CMK (cell line): Measurements from ENCODE around the gene TSNAX.
"Not testable (repeated sequence)": the region's sequence is repeated elsewhere in the genome, so short reads cannot be mapped to it uniquely, and the experiment has no call there.

Experiments
- DNase-seq: peaks from one replicate; pipeline ENCODE4 v3.0.0-alpha.2; 2010; ENCODE audit warnings: low read depth

Gene TSNAX

GRCh38 chr1:231528172-231529029 is at the start of gene TSNAX:
Gene TSNAX, plus strand, starts transcription at chr1:231528669. Its CDS starts 142 bp downstream, at chr1:231528811.
- peak; percentile 87 for DNase-seq

DNA sequence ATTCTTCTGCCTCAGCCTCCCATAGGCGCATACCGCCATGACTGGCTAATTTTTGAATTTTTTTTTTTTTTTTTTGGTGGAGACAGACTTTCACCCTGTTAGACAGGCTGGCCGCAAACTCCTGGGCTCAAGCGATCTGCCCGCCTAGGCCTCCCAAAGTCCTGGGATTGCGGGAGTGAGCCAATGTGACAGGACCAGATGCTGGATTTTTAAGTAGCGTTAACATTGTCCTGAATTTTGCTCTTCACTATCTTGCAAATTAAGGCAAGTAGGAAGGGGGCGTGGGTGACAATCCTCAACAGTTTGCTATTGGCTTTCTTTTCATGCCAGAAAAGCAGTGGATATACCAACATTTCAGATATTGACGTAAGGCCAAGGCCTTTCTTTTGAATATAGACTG is 49.7 kb upstream of the TSNAX start:
- no peak for DNase-seq

GRCh38 chr1:231480008-231480407 is 48.5 kb upstream of the TSNAX start:
- no peak for DNase-seq

DNA sequence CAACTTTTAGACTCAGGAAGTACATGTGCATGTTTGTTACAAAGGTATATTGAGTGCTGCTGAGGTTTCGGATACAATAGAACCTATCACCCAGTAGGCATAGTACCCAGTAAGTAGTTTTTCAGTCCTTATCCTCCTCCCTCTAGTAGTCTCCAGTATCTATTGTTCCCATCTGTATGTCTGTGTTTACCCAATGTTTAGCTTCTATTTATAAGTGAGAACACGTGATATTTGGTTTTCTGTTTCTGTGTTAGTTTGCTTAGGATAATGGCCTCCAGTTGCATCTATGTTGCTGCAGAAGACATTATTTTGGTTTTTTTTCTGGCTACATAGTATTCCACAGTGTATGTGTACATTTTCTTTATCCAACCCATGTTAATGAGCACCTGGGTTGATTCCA is 47.2 kb upstream of the TSNAX start:
- DNase-seq = no peak

- DNase-seq = no peak
Measured at GRCh38 chr1:231485029-231485784, 43.3 kb upstream of the TSNAX start.

GRCh38 chr1:231487019-231487418 is 41.5 kb upstream of the TSNAX start:
- DNase-seq = no peak

DNA sequence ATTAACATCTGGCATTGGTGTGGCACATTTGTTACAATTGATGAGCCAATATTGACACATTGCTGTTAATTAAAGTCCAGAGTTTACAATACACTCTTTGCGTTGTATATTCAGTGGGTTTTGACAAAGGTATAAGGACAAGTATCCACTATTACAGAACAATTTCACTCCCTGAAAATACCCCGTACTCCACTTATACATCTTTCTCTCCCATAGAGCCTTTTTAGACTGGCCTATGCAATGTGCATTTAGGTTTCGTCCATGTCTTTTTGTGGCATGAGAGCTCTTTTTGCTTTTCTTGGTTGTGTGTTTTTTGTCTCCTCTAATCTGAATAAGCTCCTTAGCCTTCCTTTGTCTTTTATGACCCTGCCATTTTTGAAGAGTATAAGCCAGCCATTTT is 40.6 kb upstream of the TSNAX start:
- no peak for DNase-seq

DNA sequence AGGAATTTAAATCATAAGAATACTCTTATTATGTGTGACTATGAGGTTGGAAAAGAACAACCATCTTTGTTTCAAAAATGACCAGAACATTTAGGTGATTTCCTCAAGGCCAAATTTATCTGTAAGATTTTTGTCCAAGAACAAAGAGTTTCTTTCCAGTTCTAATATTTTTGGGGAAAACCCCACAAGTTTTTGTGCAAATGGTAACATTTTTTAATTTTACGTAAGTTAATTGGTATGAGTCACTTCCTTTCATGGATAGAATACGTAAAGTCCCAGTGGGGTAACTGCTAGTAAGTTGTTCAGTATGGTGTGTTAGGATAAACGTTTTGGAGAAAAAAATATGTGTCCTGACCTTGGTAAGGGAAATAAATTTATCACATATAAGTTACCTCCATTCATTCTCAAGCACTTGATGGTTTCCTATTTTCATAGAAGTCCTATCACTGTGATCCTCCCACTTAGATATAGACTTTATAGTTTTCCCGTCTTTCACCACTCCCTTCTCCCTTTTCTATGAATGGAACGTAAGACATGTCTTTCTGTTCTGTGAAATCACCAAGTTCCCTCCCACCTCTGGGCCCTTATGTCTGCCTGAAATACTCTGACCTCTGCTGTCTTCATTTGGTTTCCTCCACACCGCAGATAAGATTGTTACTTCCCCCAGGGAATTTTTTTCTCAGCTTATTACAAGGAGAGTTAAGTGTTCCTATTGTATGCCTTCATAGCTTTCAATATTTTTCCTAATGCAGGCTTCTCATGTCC is 34.9 kb upstream of the TSNAX start:
- no peak for DNase-seq

DNA sequence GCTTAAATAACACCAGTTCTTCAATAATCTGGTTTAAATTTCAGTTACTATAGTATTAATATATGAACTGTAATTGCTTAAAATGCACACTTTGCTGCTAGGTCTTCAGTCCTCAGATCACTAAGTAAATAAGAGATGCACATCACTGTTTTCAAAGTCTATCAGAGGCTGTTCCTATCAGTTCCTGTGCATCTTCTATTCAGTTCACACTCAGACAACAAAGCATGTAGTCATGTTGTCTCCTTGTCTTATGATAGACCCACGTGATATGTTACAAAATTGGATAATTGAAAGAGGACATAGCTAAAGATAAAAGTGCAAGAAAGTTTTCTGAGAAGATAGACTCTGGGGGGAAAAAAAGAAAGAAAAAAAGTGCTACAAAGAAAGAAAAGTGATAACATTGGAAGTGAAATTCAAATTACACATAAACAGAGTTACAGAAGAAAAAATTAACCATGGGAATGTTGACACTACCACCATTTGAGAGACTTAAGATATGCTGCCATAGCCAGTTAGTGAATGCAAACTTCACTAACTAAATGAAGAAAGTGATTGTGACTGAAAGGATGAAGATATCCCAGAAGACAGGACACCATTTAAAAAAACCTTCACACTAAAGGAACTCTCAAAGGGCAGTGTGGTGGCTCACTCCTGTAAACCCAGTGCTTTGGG is 33.9 kb upstream of the TSNAX start:
- DNase-seq = no peak

DNA sequence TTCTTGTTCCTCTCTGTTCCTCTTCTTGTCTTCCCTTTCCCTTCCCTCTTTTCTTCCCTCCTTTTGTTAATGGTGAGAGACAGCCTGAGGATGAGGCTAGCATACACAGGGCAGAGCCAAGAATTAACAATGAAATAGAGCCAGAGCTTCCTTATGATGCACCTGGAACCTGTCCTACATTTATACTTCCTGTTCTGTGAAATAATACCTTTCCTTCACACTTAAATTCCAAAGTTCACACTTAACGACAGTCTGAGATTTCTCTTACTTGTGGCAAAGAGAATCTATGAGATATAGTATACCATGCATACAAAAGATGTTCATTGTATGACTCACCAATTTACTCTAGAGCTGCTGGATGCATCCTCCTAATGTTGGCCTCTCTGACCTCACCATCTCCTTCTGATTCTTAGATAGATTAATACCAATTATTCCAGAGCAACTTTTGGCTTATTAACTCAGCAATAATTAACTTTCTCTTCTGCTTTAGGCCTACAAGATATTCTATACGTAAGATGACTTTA is 30.8 kb upstream of the TSNAX start:
- no peak for DNase-seq

- no peak for DNase-seq
Measured at GRCh38 chr1:231499148-231499763, 29.2 kb upstream of the TSNAX start.

GRCh38 chr1:231500666-231501065 is 27.8 kb upstream of the TSNAX start:
- no peak for DNase-seq

GRCh38 chr1:231503168-231503567 is 25.3 kb upstream of the TSNAX start:
- DNase-seq = not testable (repeated sequence)

GRCh38 chr1:231507476-231508355 is 20.8 kb upstream of the TSNAX start:
- no peak for DNase-seq

DNA sequence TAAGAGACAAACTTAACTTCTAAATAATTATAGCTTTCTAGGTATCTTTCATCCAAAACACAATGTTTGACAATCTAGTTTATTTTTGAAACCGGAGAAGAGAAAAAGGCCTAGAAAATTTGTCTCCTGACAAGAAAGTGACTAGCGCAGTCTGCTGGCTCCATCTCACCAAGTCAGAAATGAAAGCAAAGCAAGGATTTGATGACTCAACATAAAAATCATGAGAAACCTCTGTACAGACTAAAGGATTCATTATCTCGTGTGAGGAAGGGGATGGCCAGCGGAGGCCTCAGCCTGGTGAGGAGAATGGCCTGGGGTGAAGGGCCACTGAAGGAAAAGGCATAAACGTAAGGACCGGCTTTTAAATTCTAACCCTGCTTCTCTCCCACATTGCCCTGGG is 20.0 kb upstream of the TSNAX start:
- no peak for DNase-seq

DNA sequence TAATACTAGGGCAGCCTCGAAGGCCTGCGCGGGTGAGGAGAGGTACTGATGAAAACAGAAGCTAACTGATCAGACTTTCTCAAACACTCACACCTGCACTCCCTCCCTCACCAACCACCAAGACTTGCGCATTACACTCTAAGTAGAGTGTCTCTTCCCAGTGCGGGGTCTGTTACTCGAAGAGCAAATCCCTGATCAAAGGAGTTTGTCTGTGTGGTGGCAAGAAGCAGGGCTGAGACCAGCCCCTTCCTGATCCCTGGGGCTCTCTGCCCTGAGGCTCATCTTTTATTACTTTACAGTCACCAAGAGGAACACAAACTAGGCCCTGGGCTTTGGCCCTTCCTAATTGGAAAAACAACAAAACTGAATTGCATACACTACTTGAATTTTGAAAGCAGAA is 19.5 kb upstream of the TSNAX start:
- no peak for DNase-seq

GRCh38 chr1:231512147-231512698 is 16.2 kb upstream of the TSNAX start:
- DNase-seq = no peak

DNA sequence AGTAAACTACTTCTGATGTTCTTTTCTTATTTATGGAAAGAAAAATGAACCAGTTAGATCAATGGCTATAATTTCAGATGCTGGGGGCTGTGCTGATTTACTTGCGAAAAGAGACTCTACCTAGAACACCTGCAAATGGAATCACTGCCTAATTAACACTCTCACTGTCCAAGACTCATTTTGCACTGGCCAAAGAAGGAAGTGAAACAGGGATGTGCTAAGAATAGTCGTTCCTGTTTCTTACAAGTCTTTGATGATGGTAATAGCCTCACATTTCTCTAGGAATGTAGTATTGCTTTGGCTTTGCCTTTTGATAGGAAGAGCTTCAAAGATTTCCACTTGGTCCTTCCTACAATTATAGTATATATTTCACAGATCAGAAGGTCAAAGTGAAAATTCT is 12.7 kb upstream of the TSNAX start:
- DNase-seq = no peak

DNA sequence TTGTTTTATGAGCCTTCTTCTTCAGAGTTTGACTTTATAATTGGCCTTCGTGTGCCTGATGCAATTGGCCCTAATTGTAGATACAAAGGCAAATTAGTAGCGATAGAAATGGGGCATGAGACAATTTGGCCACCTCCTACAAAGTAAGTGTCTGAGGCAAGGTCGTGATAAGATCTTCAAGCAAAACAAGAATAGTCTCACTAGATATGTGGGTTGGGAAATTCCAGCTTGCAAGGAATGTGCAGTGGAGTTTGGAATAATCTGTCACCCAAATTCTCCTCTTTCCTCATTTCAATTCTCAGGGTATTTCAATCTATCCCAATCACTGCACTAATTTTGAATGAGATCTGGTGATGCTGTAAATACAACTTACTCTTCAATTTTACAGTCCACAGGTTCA is 11.4 kb upstream of the TSNAX start:
- no peak for DNase-seq

DNA sequence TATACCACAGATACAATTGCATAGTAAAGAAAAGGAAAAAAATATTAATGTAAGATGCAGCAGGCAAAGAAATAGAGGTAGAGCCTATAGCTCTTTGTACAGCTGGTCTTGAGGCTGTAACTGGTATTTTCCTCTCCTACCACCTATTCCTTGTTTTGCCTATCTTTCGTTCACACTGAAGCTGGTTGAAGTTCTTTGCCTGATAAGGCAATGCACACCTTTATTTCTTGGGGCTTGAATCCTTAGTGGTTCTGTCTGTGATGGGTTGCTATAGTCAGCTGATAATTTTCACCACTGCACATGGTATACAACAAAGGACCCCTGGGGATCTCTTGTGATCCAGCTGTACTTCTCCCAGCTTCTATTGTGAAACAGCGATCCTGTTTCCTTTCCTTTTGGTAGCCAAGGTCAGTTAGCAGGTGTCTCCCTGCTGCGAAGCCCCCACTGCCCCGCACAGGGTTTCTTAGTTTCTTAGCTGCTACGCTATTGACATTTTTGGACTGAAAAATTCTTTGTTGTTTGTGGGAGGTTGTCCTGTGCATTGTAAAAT is 9.9 kb upstream of the TSNAX start:
- DNase-seq = no peak
